Esophagus squamous epithelium (tissue), 4 donors: ENCODE measurements around the gene AGAP5.

Experiments used
- POLR2A ChIP-seq, 4 donors: fragments of 450-650 bp; IDR thresholded peaks; one replicate each; pipeline ENCODE4 v1.6.1; 2017; ENCODE audit warnings: antibody characterized with exemption in 4 of 4, mild to moderate bottlenecking in 4 of 4, moderate library complexity in 3 of 4
- TF ChIP-seq, protein P1 (sequence below), 6 experiments: fragments of 450-650 bp in 4 of 6; fragments of 200-600 bp in 2 of 6; sonication (generic) in 2 of 6; IDR thresholded peaks; one replicate each; pipeline ENCODE4 v1.5.1; 2016 to 2019; ENCODE audit warnings: antibody characterized with exemption in 6 of 6, mild to moderate bottlenecking in 4 of 6, moderate library complexity in 4 of 6

DNA sequence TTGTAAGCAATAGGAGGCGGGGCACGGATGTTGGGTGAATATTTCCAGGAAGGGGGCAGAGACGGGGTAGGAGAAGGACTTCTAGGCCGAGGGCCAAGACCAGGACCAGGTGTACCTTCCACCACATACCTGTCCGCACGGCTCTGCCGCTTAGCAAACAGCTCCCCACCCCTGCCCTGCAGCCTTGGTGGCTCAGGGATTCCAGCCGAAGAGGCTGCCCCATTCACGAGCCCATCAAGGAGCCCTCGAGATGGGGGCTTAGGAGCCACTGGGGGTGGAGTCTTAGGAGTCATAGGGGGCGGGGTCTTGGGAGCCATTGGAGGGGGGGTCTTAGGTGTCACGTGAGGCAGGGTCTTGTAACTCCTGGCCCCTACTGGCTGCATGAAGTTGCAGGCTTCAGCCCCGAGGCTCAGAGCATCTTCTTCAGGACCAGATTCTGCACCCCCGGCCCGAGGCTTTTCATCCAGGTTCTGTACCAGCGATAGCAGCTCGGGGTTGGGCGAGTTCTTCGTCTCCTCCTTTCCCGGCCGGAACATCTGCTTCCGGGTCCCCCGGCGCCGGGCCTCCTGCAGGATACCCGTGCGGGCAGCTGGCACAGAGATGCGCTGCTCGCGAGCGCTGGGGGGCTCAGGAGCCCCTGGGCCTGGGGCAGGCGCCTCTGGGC is 50.6 kb downstream of the AGAP5 start:
- TF ChIP-seq, protein P1, sequence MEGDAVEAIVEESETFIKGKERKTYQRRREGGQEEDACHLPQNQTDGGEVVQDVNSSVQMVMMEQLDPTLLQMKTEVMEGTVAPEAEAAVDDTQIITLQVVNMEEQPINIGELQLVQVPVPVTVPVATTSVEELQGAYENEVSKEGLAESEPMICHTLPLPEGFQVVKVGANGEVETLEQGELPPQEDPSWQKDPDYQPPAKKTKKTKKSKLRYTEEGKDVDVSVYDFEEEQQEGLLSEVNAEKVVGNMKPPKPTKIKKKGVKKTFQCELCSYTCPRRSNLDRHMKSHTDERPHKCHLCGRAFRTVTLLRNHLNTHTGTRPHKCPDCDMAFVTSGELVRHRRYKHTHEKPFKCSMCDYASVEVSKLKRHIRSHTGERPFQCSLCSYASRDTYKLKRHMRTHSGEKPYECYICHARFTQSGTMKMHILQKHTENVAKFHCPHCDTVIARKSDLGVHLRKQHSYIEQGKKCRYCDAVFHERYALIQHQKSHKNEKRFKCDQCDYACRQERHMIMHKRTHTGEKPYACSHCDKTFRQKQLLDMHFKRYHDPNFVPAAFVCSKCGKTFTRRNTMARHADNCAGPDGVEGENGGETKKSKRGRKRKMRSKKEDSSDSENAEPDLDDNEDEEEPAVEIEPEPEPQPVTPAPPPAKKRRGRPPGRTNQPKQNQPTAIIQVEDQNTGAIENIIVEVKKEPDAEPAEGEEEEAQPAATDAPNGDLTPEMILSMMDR (IDR thresholded peaks at IDR 0.05): no peak
- no peak for TF ChIP-seq POLR2A (IDR thresholded peaks at IDR 0.05)
